K562 (cell line): ENCODE data around the gene NINL. TPM values are rescaled to one million over a fixed set of nuclear protein-coding genes. Genes with fewer than 3 reads are reported as not detected.

ENCODE experiments used
- ATAC-seq: fragments of 200-7000 bp; cut with Tn5 transposase; 3 replicates; pipeline ENCODE4 v1.9.1; 2020; ENCODE audit warnings: moderate library complexity
- BruUV-seq: library from RNA; stranded (reverse); fragments of 400-500 nt; replicated peaks from 2 replicates; lab custom pipeline; 2021; lab: Mats Ljungman, UMichigan
- CTCF ChIA-PET: fragments of 300-600 bp; formaldehyde crosslinking; extraction: SDS; loops from one replicate; lab custom pipeline; 2021; ENCODE audit warnings: low intra/inter-chr PET ratio; lab: Yijun Ruan, JAX
- POLR2A ChIA-PET: fragments of 300-600, 350-650 bp; sonication (Branson Sonifier 250); formaldehyde crosslinking; extraction: SDS; loops from one replicate; lab custom pipeline; 2021; ENCODE audit warnings: antibody characterized with exemption, inconsistent platforms; lab: Yijun Ruan, JAX
- DNase-seq, 4 experiments: peaks; one replicate each; pipeline versions ENCODE4 v3.0.0 to v3.0.0-alpha.2; 2011 to 2018; ENCODE audit warnings: low spot score in 3 of 4, mixed read lengths in 3 of 4; ENCODE audit errors: extremely low read depth in 1 of 4
- FAIRE-seq: peaks from 2 replicates; lab custom pipeline; 2011; peaks lifted over from hg19 to GRCh38; lab: Jason Lieb, UNC
- H2AFZ ChIP-seq: 2 replicates; pipeline ENCODE4 v1.6.0; 2011; ENCODE audit warnings: low read depth, low read length, control low read depth, inconsistent platforms
- H3K27ac ChIP-seq: fragments of 200-600 bp; 3 replicates; pipeline ENCODE4 v1.8.0; 2011; ENCODE audit warnings: low read depth, mild to moderate bottlenecking, control low read depth, inconsistent platforms, low read length, moderate library complexity, mixed read lengths; ENCODE audit errors: extremely low read depth
- H3K27me3 ChIP-seq, 2 experiments: fragments of 300-600 bp in 1 of 2; 2 replicates in 1 of 2; 3 replicates in 1 of 2; pipeline versions ENCODE4 v1.6.0 to v1.8.0; 2011; ENCODE audit warnings: inconsistent platforms in 2 of 2, low read length in 2 of 2, mild to moderate bottlenecking in 1 of 2, mixed read lengths in 1 of 2, moderate library complexity in 1 of 2; ENCODE audit not compliant: control insufficient read depth in 2 of 2, insufficient read depth in 2 of 2
- H3K36me3 ChIP-seq: fragments of 300-600 bp; 3 replicates; pipeline ENCODE4 v1.8.0; 2011; ENCODE audit warnings: mild to moderate bottlenecking, low read length, inconsistent platforms; ENCODE audit not compliant: control insufficient read depth, insufficient read depth
- H3K4me1 ChIP-seq, 2 experiments: fragments of 200-600 bp in 1 of 2; replicated peaks in 1 of 2; 2 replicates in 1 of 2; 3 replicates in 1 of 2; pipeline versions ENCODE4 v1.5.1 to v1.8.0; 2011; ENCODE audit warnings: inconsistent platforms in 2 of 2, low read length in 2 of 2, mild to moderate bottlenecking in 1 of 2, mixed read lengths in 1 of 2, moderate library complexity in 1 of 2; ENCODE audit not compliant: control insufficient read depth in 2 of 2, insufficient read depth in 2 of 2
- H3K4me2 ChIP-seq: 2 replicates; pipeline ENCODE4 v1.6.1; 2011; ENCODE audit warnings: low read length, control low read depth, inconsistent platforms, mixed read lengths; ENCODE audit not compliant: insufficient read depth
- H3K4me3 ChIP-seq: fragments of 200-600 bp; sonication (generic), shearing (Covaris generic); 2 replicates; pipeline ENCODE4 v1.5.1; 2016; ENCODE audit warnings: control low read depth, inconsistent platforms
- H3K79me2 ChIP-seq: fragments of 200-600 bp; 3 replicates; pipeline ENCODE4 v1.8.0; 2011; ENCODE audit warnings: low read length, inconsistent platforms; ENCODE audit not compliant: control insufficient read depth, insufficient read depth
- H3K9ac ChIP-seq, 2 experiments: 2 replicates each; pipeline versions ENCODE4 v1.6.0 to v1.6.1; 2011; ENCODE audit warnings: low read depth in 2 of 2, low read length in 2 of 2, control low read depth in 1 of 2, inconsistent platforms in 1 of 2, mild to moderate bottlenecking in 1 of 2, mixed read lengths in 1 of 2; ENCODE audit not compliant: insufficient read depth in 1 of 2
- H3K9me1 ChIP-seq: one replicate; pipeline ENCODE4 v1.6.0; 2011; ENCODE audit warnings: inconsistent platforms, mild to moderate bottlenecking, low read length, moderate library complexity; ENCODE audit not compliant: control insufficient read depth, insufficient read depth
- H3K9me3 ChIP-seq: replicated peaks from 2 replicates; pipeline ENCODE4 v1.5.1; 2011; ENCODE audit warnings: low read depth, low read length, inconsistent platforms; ENCODE audit not compliant: control insufficient read depth, insufficient read depth
- H4K20me1 ChIP-seq: replicated peaks from 2 replicates; pipeline ENCODE4 v1.6.1; 2011; ENCODE audit warnings: low read length, inconsistent platforms, mixed read lengths; ENCODE audit not compliant: control insufficient read depth, insufficient read depth
- CBFA2T2 ChIP-seq: fragments of 450-650 bp; conservative IDR thresholded peaks from 2 replicates; pipeline ENCODE4 v1.6.1; 2017; ENCODE audit warnings: mild to moderate bottlenecking
- CBFA2T3 ChIP-seq: fragments of 450-650 bp; IDR thresholded peaks from 2 replicates; pipeline ENCODE4 v1.6.1; 2017
- DMBX1 ChIP-seq: fragments of 250-450 bp; sonication (Bioruptor Pico); IDR thresholded peaks from 2 replicates; pipeline ENCODE4 v1.8.0; 2022; ENCODE audit warnings: inconsistent platforms, mild to moderate bottlenecking, moderate library complexity, borderline replicate concordance
- EP400 ChIP-seq: fragments of 450-650 bp; IDR thresholded peaks from 2 replicates; pipeline ENCODE4 v1.6.1; 2017; ENCODE audit warnings: antibody characterized with exemption, mild to moderate bottlenecking, moderate library complexity
- NFYB ChIP-seq: IDR thresholded peaks from 2 replicates; pipeline ENCODE4 v1.6.1; 2011; ENCODE audit warnings: mild to moderate bottlenecking, moderate library complexity; ENCODE audit not compliant: insufficient read length; ENCODE audit errors: extremely low read depth
- POLR2A ChIP-seq: fragments of 450-650 bp; conservative IDR thresholded peaks from 2 replicates; pipeline ENCODE4 v1.6.1; 2016
- TAL1 ChIP-seq: fragments of 450-650 bp; IDR thresholded peaks from 2 replicates; pipeline ENCODE4 v1.6.1; 2016; ENCODE audit warnings: mild to moderate bottlenecking
- WGBS: fragments of 100-300 bp; shearing (Covaris generic); methylation state at CpG from one replicate; pipeline ENCODE4 v1.1.6; 2016; ENCODE audit warnings: low coverage, mixed read lengths; ENCODE audit not compliant: insufficient coverage; ENCODE audit errors: missing lambda C conversion rate; 5-methylcytosine and 5-hydroxymethylcytosine counted together
- in situ Hi-C: fragments of 300-500 bp; cut with MboI; formaldehyde crosslinking; loops from 4 replicates; pipeline ENCODE4 v1.15.0; 2018; ENCODE audit warnings: inconsistent platforms, mixed read lengths
- intact Hi-C: fragments of 100-400 bp; cut with micrococcal nuclease; formaldehyde crosslinking; loops from 2 replicates; pipeline ENCODE4 v1.14.2; 2022
- polyA plus RNA-seq, 8 experiments: library from polyadenylated mRNA; depleted of rRNA in 4 of 8; stranded (reverse) in 5 of 8; unstranded in 3 of 8; fragments of >200 nt; fragmentation: Nextera tagmentation in 2 of 8; fragmentation: Illumina TruSeq in 1 of 8; extraction: Ambion mirVana in 2 of 8; extraction: Trizol in 1 of 8; gene quantifications; 2 replicates each; pipeline versions ENCODE4 v1.2.1 to v1.2.3, GENCODE V29; 2011 to 2014; ENCODE audit warnings: inconsistent platforms in 1 of 8, missing spikeins in 1 of 8
- total RNA-seq, 7 experiments: library from RNA; depleted of rRNA in 6 of 7; stranded (reverse); fragments of >200 nt in 6 of 7; fragmentation: Illumina TruSeq in 2 of 7; extraction: Trizol in 2 of 7; gene quantifications; 2 replicates each; pipeline versions ENCODE4 v1.2.1 to v1.2.3, GENCODE V29; 2011 to 2021; ENCODE audit warnings: low replicate concordance in 1 of 7
- TF ChIP-seq, protein P1 (sequence below): fragments of 450-650 bp; formaldehyde crosslinking; IDR thresholded peaks from 2 replicates; pipeline ENCODE4 v1.4.0; 2020; ENCODE audit warnings: mild to moderate bottlenecking
- TF ChIP-seq, protein P2 (sequence below): fragments of 250-450 bp; sonication (Bioruptor Pico); IDR thresholded peaks from 2 replicates; pipeline ENCODE4 v1.5.1; 2021; ENCODE audit warnings: mild to moderate bottlenecking

The NINL gene
- total and polyA plus RNA-seq, 9 of the 15 experiments (the other 6 are each of a cell fraction or from before 2014, with no cell fraction given) = 0.03 to 0.22 (median 0.05) TPM; not detected in 5

DNA sequence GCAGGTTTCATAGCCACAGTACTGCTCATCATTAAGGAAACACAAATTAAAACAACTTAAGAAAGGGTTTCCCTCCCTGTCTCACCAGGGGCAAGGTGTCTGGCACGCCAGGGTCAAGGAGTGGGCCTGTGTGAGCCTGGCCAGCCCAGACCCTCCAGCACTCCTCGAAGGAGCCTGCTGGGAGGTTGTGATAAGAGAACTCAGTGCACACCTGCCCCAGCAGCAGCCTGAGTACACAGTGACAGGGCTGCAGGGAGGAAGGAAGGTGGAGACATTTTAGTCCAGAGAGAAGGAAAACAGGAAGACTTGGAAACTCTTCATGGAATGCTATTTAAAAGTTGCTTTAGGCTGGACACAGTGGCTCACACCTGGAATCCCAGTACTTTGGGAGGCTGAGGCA lies 14.1 kb downstream of the NINL start:
- no peaks in the 10 kb centered on the region for H4K20me1 ChIP-seq
- H3K79me2 ChIP-seq = no peaks in the 10 kb centered on the region
- ATAC-seq (no peak), DNase-seq (no peak), FAIRE-seq (no peak)
- H3K9me3 ChIP-seq = no peaks in the 10 kb centered on the region
- no TSS peak for BruUV-seq
- no peaks in the 10 kb centered on the region for H3K9me1 ChIP-seq
- H3K4me3 ChIP-seq = no peak overlapping the region
- H2AFZ ChIP-seq = no peak overlapping the region
- H3K4me1 ChIP-seq = no peaks in the 10 kb centered on the region
- H3K36me3 ChIP-seq = no peaks in the 10 kb centered on the region
- H3K27ac ChIP-seq = no peak overlapping the region
- ChIA-PET CTCF (no interaction called here), POLR2A (no interaction called here)
- TF ChIP-seq TAL1 = peak; percentile 14; the same call in 1 of the 2 replicates
- peak; percentile 34; the same call in 1 of the 2 replicates for TF ChIP-seq CBFA2T3
- no peak for TF ChIP-seq POLR2A
- TF ChIP-seq CBFA2T2 = 0 out of 2 replicates have a peak, but pooled peaks have one; percentile 4
- no peak for TF ChIP-seq DMBX1 (CRISPR knock-in tag)
- in situ Hi-C loops = no loop called here
- WGBS = 0% methylated on average over 2 of the region's 2 CpGs
- H3K9ac ChIP-seq = no peak overlapping the region
- H3K4me2 ChIP-seq = no peak overlapping the region
- intact Hi-C loops = loop anchor here (10.0 kb wide), 1 partner anchor 96 kb away; no protein-coding TSS in a partner anchor
- peaks cover 0 to 7% of the 10 kb centered on the region in 2 experiments; a peak in 2 of 5 replicates for H3K27me3 ChIP-seq

DNA sequence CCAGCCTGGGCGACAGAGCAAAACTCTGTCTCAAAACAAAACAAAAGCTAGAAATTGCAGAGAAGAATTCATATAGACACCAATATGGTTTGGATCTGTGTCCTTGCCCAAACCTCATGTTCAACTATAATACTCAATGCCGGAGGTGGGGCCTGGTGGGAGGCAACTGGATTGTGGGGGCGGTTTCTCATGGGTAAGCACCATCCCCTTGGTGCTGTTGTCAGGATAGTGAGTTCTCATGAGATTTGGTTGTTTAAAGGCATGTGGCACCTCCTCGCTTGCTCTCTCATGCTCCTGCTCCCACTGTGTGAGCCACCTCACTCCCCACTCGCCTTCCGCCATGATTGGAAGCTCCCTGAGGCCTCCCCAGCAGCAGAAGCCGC lies 15.2 kb downstream of the NINL start:
- POLR2A ChIA-PET = no interaction called here

More for the DNA sequence above, 15.2 kb downstream of the NINL start:
- intact Hi-C loops (loop anchor here (10.0 kb wide), 1 partner anchor 95 kb away; no protein-coding TSS in a partner anchor), in situ Hi-C loops (no loop called here)
- H3K27ac ChIP-seq = no peak overlapping the region
- no peak for DNase-seq
- no peak for FAIRE-seq
- no peak overlapping the region for H3K4me2 ChIP-seq
- ATAC-seq = no peak
- no peaks in the 10 kb centered on the region for H3K79me2 ChIP-seq
- H3K27me3 ChIP-seq = peaks cover 0 to 4% of the 10 kb centered on the region in 2 experiments; a peak in 1 of 5 replicates
- no peak overlapping the region for H3K4me3 ChIP-seq
- H3K9me1 ChIP-seq = no peaks in the 10 kb centered on the region
- H3K9me3 ChIP-seq = no peaks in the 10 kb centered on the region
- CTCF ChIA-PET = no interaction called here
- H3K9ac ChIP-seq = no peak overlapping the region
- no peaks in the 10 kb centered on the region for H3K4me1 ChIP-seq
- BruUV-seq = no TSS peak
- no peaks in the 10 kb centered on the region for H3K36me3 ChIP-seq
- WGBS = 4% methylated on average over 7 of the region's 7 CpGs
- no peaks in the 10 kb centered on the region for H4K20me1 ChIP-seq
- no peak overlapping the region for H2AFZ ChIP-seq
- TF ChIP-seq NFYB = no peak
- no peak for TF ChIP-seq EP400
- TF ChIP-seq, protein P1, sequence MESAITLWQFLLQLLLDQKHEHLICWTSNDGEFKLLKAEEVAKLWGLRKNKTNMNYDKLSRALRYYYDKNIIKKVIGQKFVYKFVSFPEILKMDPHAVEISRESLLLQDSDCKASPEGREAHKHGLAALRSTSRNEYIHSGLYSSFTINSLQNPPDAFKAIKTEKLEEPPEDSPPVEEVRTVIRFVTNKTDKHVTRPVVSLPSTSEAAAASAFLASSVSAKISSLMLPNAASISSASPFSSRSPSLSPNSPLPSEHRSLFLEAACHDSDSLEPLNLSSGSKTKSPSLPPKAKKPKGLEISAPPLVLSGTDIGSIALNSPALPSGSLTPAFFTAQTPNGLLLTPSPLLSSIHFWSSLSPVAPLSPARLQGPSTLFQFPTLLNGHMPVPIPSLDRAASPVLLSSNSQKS (CRISPR knock-in tag) = no peak
- TF ChIP-seq, protein P2, sequence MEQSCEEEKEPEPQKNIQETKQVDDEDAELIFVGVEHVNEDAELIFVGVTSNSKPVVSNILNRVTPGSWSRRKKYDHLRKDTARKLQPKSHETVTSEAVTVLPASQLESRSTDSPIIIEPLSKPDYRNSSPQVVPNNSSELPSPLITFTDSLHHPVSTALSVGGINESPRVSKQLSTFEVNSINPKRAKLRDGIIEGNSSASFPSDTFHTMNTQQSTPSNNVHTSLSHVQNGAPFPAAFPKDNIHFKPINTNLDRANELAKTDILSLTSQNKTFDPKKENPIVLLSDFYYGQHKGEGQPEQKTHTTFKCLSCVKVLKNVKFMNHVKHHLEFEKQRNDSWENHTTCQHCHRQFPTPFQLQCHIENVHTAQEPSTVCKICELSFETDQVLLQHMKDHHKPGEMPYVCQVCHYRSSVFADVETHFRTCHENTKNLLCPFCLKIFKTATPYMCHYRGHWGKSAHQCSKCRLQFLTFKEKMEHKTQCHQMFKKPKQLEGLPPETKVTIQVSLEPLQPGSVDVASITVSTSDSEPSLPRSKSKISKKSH (CRISPR knock-in tag) = no peak
